Measurements from ENCODE around the gene ZNF285. TPM values are rescaled to one million over a fixed set of nuclear protein-coding genes. Genes with fewer than 3 reads are reported as not detected.

Gene ZNF285
- total and polyA plus RNA-seq, 2 of the 8 experiments (the other 6 are each of a cell fraction or from before 2014, with no cell fraction given), result 0.83 to 2.5 TPM

DNA sequence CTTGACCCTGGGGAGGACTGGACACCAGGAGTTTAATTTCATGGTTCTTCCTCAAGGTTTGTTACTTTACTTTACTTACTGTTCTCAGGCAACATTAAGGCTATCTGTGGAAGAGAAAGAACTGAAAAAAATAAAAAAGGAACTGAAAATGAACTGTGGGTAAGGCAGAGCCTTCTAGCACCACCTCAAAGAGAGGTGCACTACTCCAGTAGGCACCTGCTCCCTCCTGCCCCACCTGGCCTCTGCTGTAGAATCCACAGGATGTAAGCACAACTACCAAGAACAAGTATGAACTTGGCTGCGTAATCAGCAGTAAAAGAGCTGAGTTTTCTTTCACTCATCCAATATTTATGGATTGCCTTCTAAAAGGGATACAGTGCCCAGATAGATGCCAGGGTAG, 57.2 kb downstream of the ZNF285 start:
- ChIA-PET CTCF (ENCODE audit: partially characterized antibody) (no interaction called here), POLR2A (ENCODE audit: partially characterized antibody) (no interaction called here)
- H2BK12ac ChIP-seq (ENCODE audit: low read depth, low read length), result no peak overlapping the region
- H4K8ac ChIP-seq (ENCODE audit: extremely low read depth, insufficient read depth, low read length), result no peak overlapping the region
- H3K4me3 ChIP-seq (ENCODE audit: extremely low read depth in 1 of 4, insufficient read depth in 2 of 4, low read depth in 3 of 4, low read length in 4 of 4), result no peak overlapping the region
- no peak overlapping the region for H3K4ac ChIP-seq (replicated peaks; ENCODE audit: insufficient read length, low read depth, low read length)
- H3K36me3 ChIP-seq (ENCODE audit: control insufficient read depth in 2 of 4, insufficient read depth in 4 of 4, low read length in 3 of 4), result peaks cover 0 to 10% (median 2%) of the 10 kb centered on the region in 4 experiments; a peak in 4 of 8 replicates
- H2BK20ac ChIP-seq (ENCODE audit: low read length), result no peak overlapping the region
- no peaks in the 10 kb centered on the region for H3K27me3 ChIP-seq (replicated peaks in 1 of 4; ENCODE audit: control insufficient read depth in 3 of 4, extremely low read depth in 1 of 4, insufficient read depth in 3 of 4, low read length in 3 of 4)
- no peak overlapping the region for H2AFZ ChIP-seq (ENCODE audit: low read length)
- no peak overlapping the region for H3K14ac ChIP-seq (ENCODE audit: insufficient read length)
- no peaks in the 10 kb centered on the region for H3K79me2 ChIP-seq (ENCODE audit: control insufficient read depth in 1 of 2, insufficient read depth in 2 of 2, low read length in 2 of 2)
- H3K4me1 ChIP-seq (replicated peaks in 1 of 4; ENCODE audit: control insufficient read depth in 3 of 4, insufficient read depth in 4 of 4, low read length in 3 of 4), result no peaks in the 10 kb centered on the region
- H3K4me2 ChIP-seq (ENCODE audit: insufficient read depth in 1 of 2, low read depth in 2 of 2, low read length in 2 of 2), result no peak overlapping the region
- no peak for FAIRE-seq
- no peak overlapping the region for H2BK5ac ChIP-seq (ENCODE audit: low read depth, low read length)
- DNase-seq (ENCODE audit: low read depth in 1 of 2, low spot score in 2 of 2), result no peak
- H2BK120ac ChIP-seq (replicated peaks; ENCODE audit: low read depth, low read length), result no peak overlapping the region
- no peak overlapping the region for H4K91ac ChIP-seq (replicated peaks; ENCODE audit: insufficient read length, low read length)
- no peak overlapping the region for H3K56ac ChIP-seq (replicated peaks; ENCODE audit: insufficient read length, low read depth, low read length)
- no peak overlapping the region for H3K27ac ChIP-seq (ENCODE audit: low read depth, low read length)
- H3K79me1 ChIP-seq (ENCODE audit: low read depth, low read length), result no peaks in the 10 kb centered on the region
- H3K23ac ChIP-seq (ENCODE audit: insufficient read length), result no peak overlapping the region
- H3K23me2 ChIP-seq (ENCODE audit: low read depth, low read length), result no peaks in the 10 kb centered on the region
- no peak overlapping the region for H2BK15ac ChIP-seq (ENCODE audit: low read length)
- no peaks in the 10 kb centered on the region for H4K20me1 ChIP-seq (replicated peaks in 1 of 2; ENCODE audit: control insufficient read depth in 1 of 2, insufficient read depth in 2 of 2, low read length in 2 of 2)
- H3K9me3 ChIP-seq (ENCODE audit: insufficient read depth in 2 of 2, low read depth in 1 of 2, low read length in 1 of 2), result peaks cover 35 to 37% of the 10 kb centered on the region in 2 experiments
- WGBS, 2 experiments (ENCODE audit: extremely low coverage in 1 of 2, insufficient coverage in 1 of 2, insufficient read length in 1 of 2, insufficient replicate concordance in 2 of 2, low coverage in 1 of 2, low lambda C conversion rate in 2 of 2, missing lambda C conversion rate in 1 of 2), result 61% methylated on average over 1 of the region's 1 CpG; no CpG with 5 or more reads in 1 of the 2 experiments
- no peak overlapping the region for H4K5ac ChIP-seq (ENCODE audit: insufficient read length, low read depth, low read length)
- H2AK5ac ChIP-seq (ENCODE audit: low read depth, low read length), result no peak overlapping the region
- no peak overlapping the region for H3K9ac ChIP-seq (replicated peaks in 1 of 4; ENCODE audit: extremely low read depth in 1 of 4, low read depth in 3 of 4, low read length in 3 of 4)
- no peak overlapping the region for H3K18ac ChIP-seq (ENCODE audit: extremely low read depth, low read length)
- TF ChIP-seq BRCA1 (IDR thresholded peaks at IDR 0.05; ENCODE audit: low read depth, low read length), result no peak
- no peak for TF ChIP-seq HDAC2 (IDR thresholded peaks at IDR 0.05; ENCODE audit: borderline replicate concordance in 1 of 2, low read depth in 2 of 2, low read length in 2 of 2)
- TF ChIP-seq NANOG (IDR thresholded peaks at IDR 0.05; ENCODE audit: insufficient read depth, low read depth, low read length, poor library complexity, severe bottlenecking), result no peak
- TF ChIP-seq SUZ12 (IDR thresholded peaks at IDR 0.05; ENCODE audit: low read length), result no peak
- TF ChIP-seq HDAC6 (IDR thresholded peaks at IDR 0.05; ENCODE audit: low read depth, low read length), result no peak
- TF ChIP-seq MAX (IDR thresholded peaks at IDR 0.05), result no peak
- TF ChIP-seq CBX8 (IDR thresholded peaks at IDR 0.05; ENCODE audit: borderline replicate concordance, low read depth, low read length), result no peak
- TF ChIP-seq KDM1A (IDR thresholded peaks at IDR 0.05; ENCODE audit: borderline replicate concordance, low read length), result no peak
- TF ChIP-seq E2F6 (IDR thresholded peaks at IDR 0.05), result no peak
- TF ChIP-seq, protein P1, sequence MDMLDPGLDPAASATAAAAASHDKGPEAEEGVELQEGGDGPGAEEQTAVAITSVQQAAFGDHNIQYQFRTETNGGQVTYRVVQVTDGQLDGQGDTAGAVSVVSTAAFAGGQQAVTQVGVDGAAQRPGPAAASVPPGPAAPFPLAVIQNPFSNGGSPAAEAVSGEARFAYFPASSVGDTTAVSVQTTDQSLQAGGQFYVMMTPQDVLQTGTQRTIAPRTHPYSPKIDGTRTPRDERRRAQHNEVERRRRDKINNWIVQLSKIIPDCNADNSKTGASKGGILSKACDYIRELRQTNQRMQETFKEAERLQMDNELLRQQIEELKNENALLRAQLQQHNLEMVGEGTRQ (IDR thresholded peaks at IDR 0.05; ENCODE audit: low read length), result no peak
